Aorta (tissue), 5 donors: Measurements from ENCODE around the gene RGS17. TPM values are rescaled to one million over a fixed set of nuclear protein-coding genes. Genes with fewer than 3 reads are reported as not detected.

Experiments
- ATAC-seq: fragments of 200-7000 bp; cut with Tn5 transposase; one replicate; pipeline ENCODE4 v1.9.1; 2022; ENCODE audit warnings: moderate library complexity; ENCODE audit not compliant: low FRiP score
- DNase-seq, 2 donors: peaks; one replicate each; pipeline ENCODE4 v3.0.0-alpha.2; 2020
- H3K27ac ChIP-seq, 2 donors: one replicate each; pipeline ENCODE4 v1.5.1; 2013; ENCODE audit warnings: low read length in 2 of 2, mild to moderate bottlenecking in 2 of 2, moderate library complexity in 2 of 2, control low read depth in 1 of 2, inconsistent platforms in 1 of 2, low read depth in 1 of 2
- H3K27me3 ChIP-seq, 2 donors: one replicate each; pipeline ENCODE4 v1.6.1; 2013; ENCODE audit warnings: control low read depth in 1 of 2, low read length in 1 of 2, mild to moderate bottlenecking in 1 of 2, moderate library complexity in 1 of 2; ENCODE audit not compliant: insufficient read depth in 2 of 2, control insufficient read depth in 1 of 2
- H3K36me3 ChIP-seq, 2 donors: one replicate each; pipeline ENCODE4 v1.6.1; 2013; ENCODE audit warnings: control low read depth in 1 of 2, low read length in 1 of 2, mild to moderate bottlenecking in 1 of 2; ENCODE audit not compliant: insufficient read depth in 2 of 2, control insufficient read depth in 1 of 2
- H3K4me1 ChIP-seq, 2 donors: one replicate each; pipeline ENCODE4 v1.6.1; 2013; ENCODE audit warnings: low read length in 2 of 2, control low read depth in 1 of 2, mild to moderate bottlenecking in 1 of 2, moderate library complexity in 1 of 2; ENCODE audit not compliant: insufficient read depth in 2 of 2, control insufficient read depth in 1 of 2
- H3K4me3 ChIP-seq, 2 donors: one replicate each; pipeline ENCODE4 v1.5.1; 2013; ENCODE audit warnings: low read length in 2 of 2, control low read depth in 1 of 2, mild to moderate bottlenecking in 1 of 2
- H3K9me3 ChIP-seq: one replicate; pipeline ENCODE4 v1.6.1; 2013; ENCODE audit warnings: mild to moderate bottlenecking, low read length; ENCODE audit not compliant: control insufficient read depth
- WGBS, 2 donors: extraction: QIAGEN DNeasy Blood & Tissue Kit; methylation state at CpG; one replicate each; pipeline ENCODE4 v1.1.7; 2013; 5-methylcytosine and 5-hydroxymethylcytosine counted together
- intact Hi-C, 2 donors: fragments of 100-400 bp; cut with DNase I; formaldehyde crosslinking; loops; one replicate each; pipeline versions ENCODE4 v1.14.2 to v1.15.0; 2022
- polyA plus RNA-seq, 2 donors: library from polyadenylated mRNA; stranded (reverse); fragments of 200-250 nt; gene quantifications; one replicate each; pipeline ENCODE4 v1.2.3, GENCODE V29; 2013
- total RNA-seq, 2 donors: library from RNA; stranded (reverse); fragmentation: NEBNext Ultra II Directional; extraction: Animal tissue kit (Norgen Biotek cat#: 25700); gene quantifications; one replicate each; pipeline ENCODE4 v1.2.1, GENCODE V29; 2021
- donor health status: healthy with polysubstance abuse.
- donor health status: Bipolar disorder and iron deficiency.
- donor health status: DM: no; HTN: no; CAD: no.
- donor health status: DM: no; HTN: no; CAD: no.
- donor health status: DM: yes; HTN: yes; CAD: no.

The RGS17 gene
- total and polyA plus RNA-seq, 4 donors: 2.2 to 3.2 (median 2.5) TPM

GRCh38 chr6:152980656-152981055 lies 150.4 kb downstream of the RGS17 start:
- H3K9me3 ChIP-seq: no peaks in the 10 kb centered on the region
- DNase-seq (no peak), ATAC-seq (no peak)
- 40 to 50% methylated on average over 1 of the region's 1 CpG for WGBS, 2 donors
- no peaks in the 10 kb centered on the region for H3K36me3 ChIP-seq
- intact Hi-C loops: no loop called here
- no peak overlapping the region for H3K4me3 ChIP-seq
- no peak overlapping the region for H3K27ac ChIP-seq
- H3K27me3 ChIP-seq: no peaks in the 10 kb centered on the region
- H3K4me1 ChIP-seq: no peaks in the 10 kb centered on the region

- ATAC-seq: no peak
- WGBS, 2 donors: 84 to 92% methylated on average over 1 of the region's 1 CpG
- no peaks in the 10 kb centered on the region for H3K27me3 ChIP-seq
- intact Hi-C loops: no loop called here
- H3K9me3 ChIP-seq: no peaks in the 10 kb centered on the region
- H3K36me3 ChIP-seq: peaks cover 0 to 6% of the 10 kb centered on the region in 2 donors
- no peak for DNase-seq
- H3K27ac ChIP-seq: no peak overlapping the region
- no peak overlapping the region for H3K4me3 ChIP-seq
- H3K4me1 ChIP-seq: no peaks in the 10 kb centered on the region
These were observed 152.0 kb downstream of the RGS17 start for GRCh38 chr6:152979116-152979515.

GRCh38 chr6:152978058-152978457 lies 153.0 kb downstream of the RGS17 start:
- intact Hi-C loops: no loop called here
- no peaks in the 10 kb centered on the region for H3K4me1 ChIP-seq

GRCh38 chr6:152977556-152977955 lies 153.5 kb downstream of the RGS17 start:
- Histone ChIP-seq H3K4me1 (no peaks in the 10 kb centered on the region), H3K27ac (no peak overlapping the region), H3K27me3 (no peaks in the 10 kb centered on the region), H3K4me3 (no peak overlapping the region), H3K9me3 (no peaks in the 10 kb centered on the region), H3K36me3 (peaks cover 0 to 6% of the 10 kb centered on the region in 2 donors)
- DNase-seq (no peak), ATAC-seq (no peak)
- intact Hi-C loops: no loop called here

More at GRCh38 chr6:152978058-152978457, 153.0 kb downstream of the RGS17 start:
- H3K36me3 ChIP-seq: peaks cover 0 to 6% of the 10 kb centered on the region in 2 donors
- H3K27me3 ChIP-seq: no peaks in the 10 kb centered on the region
- WGBS, 2 donors: 59 to 63% methylated on average over 3 of the region's 3 CpGs
- H3K4me3 ChIP-seq: no peak overlapping the region
- no peaks in the 10 kb centered on the region for H3K9me3 ChIP-seq
- no peak overlapping the region for H3K27ac ChIP-seq
- ATAC-seq (no peak), DNase-seq (no peak)

- intact Hi-C loops: no loop called here
- Histone ChIP-seq H3K4me1 (no peaks in the 10 kb centered on the region), H3K9me3 (no peaks in the 10 kb centered on the region), H3K4me3 (no peak overlapping the region), H3K27ac (no peak overlapping the region), H3K27me3 (no peaks in the 10 kb centered on the region), H3K36me3 (peaks cover 0 to 6% of the 10 kb centered on the region in 2 donors)
- WGBS, 2 donors: 93 to 96% methylated on average over 1 of the region's 1 CpG
- ATAC-seq (no peak), DNase-seq (no peak)
These were observed 154.3 kb downstream of the RGS17 start for GRCh38 chr6:152976749-152977148.

GRCh38 chr6:152975204-152975915 lies 155.7 kb downstream of the RGS17 start:
- ATAC-seq: no peak
- peaks cover 0 to 8% of the 10 kb centered on the region in 2 donors for H3K36me3 ChIP-seq
- H3K4me3 ChIP-seq: no peak overlapping the region
- WGBS, 2 donors: 93 to 94% methylated on average over 4 of the region's 4 CpGs
- no peak overlapping the region for H3K27ac ChIP-seq
- no peaks in the 10 kb centered on the region for H3K9me3 ChIP-seq
- DNase-seq: no peak
- no peaks in the 10 kb centered on the region for H3K27me3 ChIP-seq
- intact Hi-C loops: no loop called here
- H3K4me1 ChIP-seq: no peaks in the 10 kb centered on the region

- WGBS, 2 donors: 95 to 97% methylated on average over 1 of the region's 1 CpG
- H3K27ac ChIP-seq: no peak overlapping the region
- no peak for ATAC-seq
- H3K4me3 ChIP-seq: no peak overlapping the region
- peaks cover 0 to 8% of the 10 kb centered on the region in 2 donors for H3K36me3 ChIP-seq
- DNase-seq: no peak
- intact Hi-C loops: no loop called here
- H3K4me1 ChIP-seq: no peaks in the 10 kb centered on the region
- no peaks in the 10 kb centered on the region for H3K27me3 ChIP-seq
- H3K9me3 ChIP-seq: peaks cover 2% of the 10 kb centered on the region
These were observed 157.2 kb downstream of the RGS17 start for GRCh38 chr6:152973916-152974315.

GRCh38 chr6:152969688-152970418 lies 161.2 kb downstream of the RGS17 start:
- no peaks in the 10 kb centered on the region for H3K27me3 ChIP-seq
- peaks cover 4% of the 10 kb centered on the region for H3K9me3 ChIP-seq
- H3K4me1 ChIP-seq: no peaks in the 10 kb centered on the region
- WGBS, 2 donors: 97% methylated on average over 6 of the region's 6 CpGs
- no peak overlapping the region for H3K27ac ChIP-seq
- ATAC-seq (no peak), DNase-seq (no peak)
- H3K4me3 ChIP-seq: no peak overlapping the region
- peaks cover 0 to 6% of the 10 kb centered on the region in 2 donors for H3K36me3 ChIP-seq
- intact Hi-C loops: no loop called here
